ENCODE data around the gene GNG7.

Gene GNG7

GRCh38 chr19:2579678-2580280, 122.7 kb downstream of the GNG7 start:
- TF ChIP-seq CTCF (conservative IDR thresholded peaks at IDR 0.05; ENCODE audit: low read depth) = peak; percentile 59
- peak overlapping the region; percentile 94 for H3K27ac ChIP-seq
- ChIA-PET POLR2A (ENCODE audit: low non-redundant PET) (interaction anchor here (1.0 to 4.0 kb wide), 2 partner anchors 39 to 104 kb away, joined by 3 to 31 read pairs; partner anchors contain the start of gene GADD45B), CTCF (interaction anchor here (0.5 to 2.6 kb wide), 17 partner anchors 9 to 580 kb away, joined by 3 to 14 read pairs (median 5); partner anchors contain the start of genes GADD45B, GNG7 and TIMM13)
- DNase-seq (ENCODE audit: low spot score) = no peak

DNA sequence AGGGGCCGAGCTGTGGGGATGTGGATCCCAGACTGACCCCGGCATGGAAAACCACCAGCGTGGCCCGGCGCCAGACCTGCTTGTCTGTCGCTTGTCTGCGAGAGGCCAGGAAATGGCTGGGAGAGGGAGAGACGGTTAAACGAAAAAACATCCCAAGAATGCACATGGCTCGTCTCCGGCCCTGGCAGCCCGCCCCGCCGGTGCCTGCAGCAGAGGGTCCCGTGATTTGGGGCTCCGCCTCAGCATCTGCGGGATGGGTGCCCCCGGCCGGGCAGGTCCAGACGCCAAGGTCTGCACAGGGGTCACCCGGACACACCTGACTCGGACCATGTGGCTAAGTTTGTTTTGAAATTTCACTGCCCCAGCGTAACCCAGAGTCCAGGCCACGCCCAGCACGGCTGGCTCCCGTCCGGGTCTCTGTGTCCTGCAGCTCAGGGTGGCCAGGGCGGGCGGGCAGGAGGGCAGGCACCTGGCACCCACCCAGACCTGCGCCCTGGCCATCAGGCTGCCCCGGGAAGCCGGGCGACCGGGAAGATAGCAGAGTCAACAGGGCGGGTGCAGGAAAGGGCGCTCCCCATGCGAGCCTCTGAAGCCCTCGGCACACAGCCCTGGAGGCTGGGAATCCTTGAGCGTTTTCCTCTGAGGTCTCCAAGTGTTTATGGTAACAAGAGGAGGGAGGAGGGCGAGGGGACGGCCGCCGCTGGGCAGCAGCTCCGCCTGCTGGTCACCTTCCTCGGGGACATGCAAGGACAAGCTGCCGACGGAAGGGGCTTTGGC, 123.4 kb downstream of the GNG7 start:
- TF ChIP-seq CTCF (conservative IDR thresholded peaks at IDR 0.05; ENCODE audit: low read depth) = peak; percentile 88
- H3K27ac ChIP-seq = peak overlapping the region; percentile 94
- ChIA-PET CTCF (interaction anchor here (0.5 to 2.6 kb wide), 20 partner anchors 9 to 581 kb away, joined by 3 to 14 read pairs (median 5); partner anchors contain the start of genes GADD45B, GNG7 and TIMM13), POLR2A (ENCODE audit: low non-redundant PET) (interaction anchor here (0.6 to 4.0 kb wide), 3 partner anchors 38 to 103 kb away, joined by 3 to 31 read pairs (median 3); partner anchors contain the start of gene GADD45B)
- peak; percentile 76 for DNase-seq (ENCODE audit: low spot score)

DNA sequence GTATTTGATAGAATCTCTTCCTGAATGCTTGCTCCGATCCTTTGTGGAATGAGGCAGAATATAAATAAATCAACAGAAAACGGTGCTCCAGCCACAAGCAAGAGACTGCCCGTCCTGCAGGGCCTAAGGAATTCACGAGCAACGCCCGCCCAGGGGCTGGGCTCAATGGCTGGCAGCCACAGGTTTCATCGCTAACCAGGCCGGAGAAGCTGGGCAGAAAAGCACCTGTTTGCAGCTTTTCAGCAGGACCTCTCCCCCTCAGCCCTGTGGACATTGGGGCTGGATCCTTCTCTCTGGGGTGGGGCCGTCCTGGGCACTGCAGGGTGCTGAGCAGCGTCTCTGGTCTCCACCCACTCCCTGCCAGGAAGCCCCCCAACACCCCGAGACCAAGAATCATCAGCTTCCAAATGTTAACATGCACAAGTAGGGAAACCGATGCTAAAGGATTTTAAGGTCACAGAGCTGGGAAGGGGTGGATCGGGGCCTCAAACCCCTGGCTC, 124.1 kb downstream of the GNG7 start:
- no peak for TF ChIP-seq CTCF (conservative IDR thresholded peaks at IDR 0.05; ENCODE audit: low read depth)
- H3K27ac ChIP-seq = peak overlapping the region; percentile 94
- CTCF ChIA-PET = interaction anchor here (0.9 to 2.6 kb wide), 7 partner anchors 38 to 194 kb away, joined by 3 to 14 read pairs (median 6); partner anchors contain the start of gene GADD45B
- DNase-seq (ENCODE audit: low spot score) = peak; percentile 47
- POLR2A ChIA-PET (ENCODE audit: low non-redundant PET) = interaction anchor here (0.5 to 4.0 kb wide), 4 partner anchors 15 to 102 kb away, joined by 3 to 31 read pairs (median 3); partner anchors contain the start of gene GADD45B

DNA sequence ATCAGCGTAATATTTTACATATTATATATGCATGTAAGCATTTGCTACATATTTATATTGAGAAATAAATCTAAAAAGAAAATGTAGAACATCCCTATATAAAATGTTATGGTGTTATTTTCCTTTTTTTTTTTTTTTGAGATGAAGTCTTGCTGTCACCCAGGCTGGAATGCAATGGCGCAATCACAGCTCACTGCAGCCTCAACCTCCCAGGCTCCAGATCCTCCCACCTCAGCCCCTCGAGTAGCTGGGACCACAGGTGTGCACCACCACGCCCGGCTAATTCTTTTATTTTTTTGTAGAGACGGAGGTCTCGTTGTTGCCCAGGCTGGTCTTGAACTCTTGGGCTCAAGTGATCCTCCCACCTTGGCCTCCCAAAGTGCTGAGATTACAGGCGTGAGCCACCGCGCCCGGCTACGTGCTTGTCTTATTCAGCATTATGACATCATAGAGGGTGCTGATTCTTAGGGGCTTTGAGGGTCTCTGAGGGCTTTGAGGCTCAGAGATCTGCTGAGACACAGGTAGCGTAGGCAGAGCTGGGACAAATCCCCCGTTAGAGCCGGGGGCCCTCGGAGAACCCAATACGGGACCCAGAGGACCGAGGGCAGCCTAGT, 124.7 kb downstream of the GNG7 start:
- no peak for DNase-seq (ENCODE audit: low spot score)
- POLR2A ChIA-PET (ENCODE audit: low non-redundant PET) = interaction anchor here (0.5 to 4.0 kb wide), 3 partner anchors 16 to 102 kb away, joined by 3 to 31 read pairs (median 3); partner anchors contain the start of gene GADD45B
- TF ChIP-seq CTCF (conservative IDR thresholded peaks at IDR 0.05; ENCODE audit: low read depth) = no peak

GRCh38 chr19:2575734-2576481, 126.6 kb downstream of the GNG7 start:
- ChIA-PET POLR2A (ENCODE audit: low non-redundant PET) (no interaction called here), CTCF (no interaction called here)
- H3K27ac ChIP-seq = peak overlapping the region; percentile 94
- DNase-seq (ENCODE audit: low spot score) = no peak
- no peak for TF ChIP-seq CTCF (conservative IDR thresholded peaks at IDR 0.05; ENCODE audit: low read depth)

More for the DNA sequence above, 124.7 kb downstream of the GNG7 start:
- peak overlapping the region; percentile 94 for H3K27ac ChIP-seq
- CTCF ChIA-PET = interaction anchor here (0.6 to 2.6 kb wide), 4 partner anchors 37 to 102 kb away, joined by 3 to 14 read pairs (median 8); partner anchors contain the start of gene GADD45B

All from RWPE1 (cell line).